Thyroid gland (tissue), 4 donors: ENCODE measurements around the gene DGKQ.

Experiments used
- CTCF ChIP-seq, 6 experiments: fragments of 200-600 bp in 3 of 6; fragments of 450-650 bp in 3 of 6; sonication (generic) in 3 of 6; IDR thresholded peaks; one replicate each; pipeline ENCODE4 v1.5.1; 2016 to 2019; ENCODE audit warnings: antibody characterized with exemption in 6 of 6, mild to moderate bottlenecking in 2 of 6, inconsistent platforms in 1 of 6, moderate library complexity in 1 of 6
- POLR2A ChIP-seq, 2 donors: fragments of 450-650 bp; IDR thresholded peaks; one replicate each; pipeline ENCODE4 v1.6.1; 2017; ENCODE audit warnings: antibody characterized with exemption in 2 of 2, mild to moderate bottlenecking in 2 of 2, moderate library complexity in 1 of 2

DNA sequence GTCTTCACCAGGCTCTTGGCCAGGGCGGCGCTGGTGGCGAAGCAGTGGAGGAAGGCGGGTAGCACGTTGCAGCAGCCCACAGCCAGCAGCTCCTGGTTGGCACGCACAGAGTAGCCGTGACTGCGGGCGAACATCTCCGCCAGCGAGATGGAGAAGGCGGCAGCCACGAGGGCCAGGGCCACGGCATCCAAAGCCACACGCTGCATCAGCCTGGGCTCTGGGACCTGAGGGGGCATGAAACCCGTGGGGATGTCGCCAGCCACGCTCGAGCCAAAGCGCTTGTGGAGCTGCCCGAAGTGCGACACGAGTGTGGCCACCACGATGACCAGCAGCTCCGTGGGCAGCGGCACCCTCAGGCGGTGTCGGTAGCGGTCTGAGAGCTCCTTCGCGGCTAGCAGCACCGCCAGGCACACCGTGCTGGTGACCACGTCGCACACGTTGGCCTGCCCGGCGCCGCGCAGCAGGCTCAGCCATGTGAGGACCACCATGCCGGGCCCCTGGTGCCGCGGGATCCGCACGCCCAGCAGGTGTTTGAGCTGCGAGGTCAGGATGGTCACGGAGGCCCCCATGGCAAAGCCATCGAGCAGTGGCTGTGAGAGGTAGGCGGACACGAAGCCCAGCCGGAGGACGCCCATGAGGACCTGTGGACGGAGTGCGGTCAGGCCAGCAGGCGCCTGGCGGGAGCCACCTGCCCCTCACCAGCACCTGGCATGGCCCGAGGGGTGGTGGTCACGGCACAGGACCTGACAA, 16.5 kb upstream of the DGKQ start:
- no peak for TF ChIP-seq CTCF (IDR thresholded peaks at IDR 0.05)
- no peak for TF ChIP-seq POLR2A (IDR thresholded peaks at IDR 0.05)
